GM21717 (cell line): ENCODE measurements around the gene THOP1.

Experiments
- ATAC-seq: cut with Tn5 transposase; IDR thresholded peaks from one replicate; pipeline ENCODE4 v1.9.1; 2021; ENCODE audit warnings: mild to moderate bottlenecking, moderate library complexity; ENCODE audit not compliant: unreplicated experiment

THOP1 gene

GRCh38 chr19:2761876-2762782, 23.2 kb upstream of the THOP1 start:
- no peak for ATAC-seq

GRCh38 chr19:2762783-2763496, 22.4 kb upstream of the THOP1 start:
- ATAC-seq, result no peak

- ATAC-seq, result no peak
These were observed 21.6 kb upstream of the THOP1 start for GRCh38 chr19:2763687-2764086.

- no peak for ATAC-seq
These were observed 20.4 kb upstream of the THOP1 start for GRCh38 chr19:2764945-2765344.

GRCh38 chr19:2765376-2765775, 19.9 kb upstream of the THOP1 start:
- no peak for ATAC-seq

- ATAC-seq, result no peak
These were observed 18.5 kb upstream of the THOP1 start for GRCh38 chr19:2766594-2767372.

GRCh38 chr19:2767688-2768087, 17.6 kb upstream of the THOP1 start:
- no peak for ATAC-seq

- ATAC-seq, result no peak
These were observed 16.8 kb upstream of the THOP1 start for GRCh38 chr19:2768365-2769132.

- ATAC-seq, result no peak
These were observed 16.1 kb upstream of the THOP1 start for GRCh38 chr19:2769218-2769617.

GRCh38 chr19:2770055-2771013, 15.0 kb upstream of the THOP1 start:
- ATAC-seq, result no peak

- ATAC-seq, result no peak
These were observed 13.3 kb upstream of the THOP1 start for GRCh38 chr19:2771786-2772674.

- no peak for ATAC-seq
These were observed 11.1 kb upstream of the THOP1 start for GRCh38 chr19:2774083-2774679.

GRCh38 chr19:2774953-2775555, 10.2 kb upstream of the THOP1 start:
- ATAC-seq, result no peak

GRCh38 chr19:2775556-2776430, 9.5 kb upstream of the THOP1 start:
- ATAC-seq, result no peak

- ATAC-seq, result no peak
These were observed 7.2 kb upstream of the THOP1 start for GRCh38 chr19:2777952-2778683.

GRCh38 chr19:2779121-2779740, 6.1 kb upstream of the THOP1 start:
- ATAC-seq, result no peak
